GM18505 (cell line): ENCODE measurements around the gene COQ6.
"Not testable (repeated sequence)": the region's sequence is repeated elsewhere in the genome, so short reads cannot be mapped to it uniquely, and the experiment has no call there.

ENCODE experiments used
- ATAC-seq: cut with Tn5 transposase; IDR thresholded peaks from one replicate; pipeline ENCODE4 v1.9.1; 2021; ENCODE audit not compliant: unreplicated experiment
- POLR2A ChIP-seq: IDR thresholded peaks from 4 replicates; pipeline ENCODE4 v1.6.1; 2011; ENCODE audit warnings: borderline replicate concordance; ENCODE audit not compliant: insufficient read depth, insufficient read length; ENCODE audit errors: extremely low read depth

Gene COQ6

DNA sequence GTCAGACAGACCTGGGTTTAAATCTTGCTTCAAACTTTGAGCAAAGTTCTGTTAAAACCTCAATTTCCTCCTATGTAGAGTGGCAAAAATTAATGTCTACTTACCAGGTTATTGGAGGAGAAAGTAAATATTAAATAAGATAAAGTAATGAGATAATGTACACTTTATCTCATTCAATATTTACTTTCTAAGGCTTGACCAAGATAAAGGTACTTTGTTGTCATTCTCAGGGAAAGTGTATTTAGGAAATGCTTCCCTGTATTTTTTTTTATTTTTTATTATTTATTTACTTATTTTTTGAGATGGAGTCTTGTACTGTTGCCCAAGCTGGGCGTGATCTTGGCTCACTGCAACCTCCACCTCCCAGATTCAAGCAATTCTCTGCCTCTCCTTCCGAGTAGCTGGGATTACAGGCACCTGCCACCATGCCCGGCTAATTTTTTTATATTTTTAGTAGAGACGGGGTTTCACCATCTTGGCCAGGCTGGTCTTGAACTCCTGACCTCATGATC is 4.9 kb upstream of the COQ6 start:
- ATAC-seq: no peak
- no peak for TF ChIP-seq POLR2A

GRCh38 chr14:73953731-73954130 is 3.6 kb downstream of the COQ6 start:
- no peak for TF ChIP-seq POLR2A
- ATAC-seq: no peak

DNA sequence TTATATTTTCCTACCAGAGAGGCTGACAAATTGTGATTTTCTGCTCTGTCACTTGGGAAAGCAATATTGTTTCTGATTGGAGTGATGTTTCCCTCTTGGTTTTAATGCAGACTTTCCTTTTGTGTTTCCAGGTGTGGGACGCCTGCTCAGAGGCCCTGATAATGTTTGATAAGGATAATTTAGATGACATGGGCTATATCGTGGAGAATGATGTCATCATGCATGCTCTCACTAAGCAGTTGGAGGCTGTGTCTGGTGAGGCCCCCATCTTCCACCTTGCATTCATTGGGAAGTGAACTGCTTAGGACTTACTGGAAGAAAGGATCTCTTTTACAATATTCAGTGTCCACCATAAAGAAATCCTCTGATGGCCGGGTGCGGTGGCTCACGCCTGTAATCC is 5.6 kb downstream of the COQ6 start:
- no peak for ATAC-seq

DNA sequence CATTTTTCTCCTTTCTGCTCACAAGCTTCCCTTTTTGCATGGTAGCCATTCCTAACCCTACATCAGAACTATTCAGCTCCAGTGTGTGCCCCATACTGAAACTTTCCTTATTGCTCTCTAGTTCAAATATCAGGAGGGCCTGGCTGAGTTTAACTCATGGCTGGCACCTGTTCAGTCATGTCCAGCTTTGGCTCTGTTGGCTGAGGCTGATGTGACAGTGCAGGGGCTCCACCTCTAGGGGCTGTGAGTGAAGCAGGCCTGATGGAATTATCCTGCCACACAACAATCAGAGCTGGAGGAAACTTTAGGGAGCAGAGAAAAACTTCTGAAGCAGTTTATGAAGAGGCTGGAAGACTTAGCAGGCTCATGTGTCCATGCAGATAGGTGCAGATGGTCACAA is 8.5 kb downstream of the COQ6 start:
- no peak for TF ChIP-seq POLR2A
- no peak for ATAC-seq

More for the DNA sequence above, 5.6 kb downstream of the COQ6 start:
- no peak for TF ChIP-seq POLR2A

GRCh38 chr14:73961192-73961591 is 11.1 kb downstream of the COQ6 start:
- TF ChIP-seq POLR2A: no peak
- ATAC-seq: no peak

- no peak for TF ChIP-seq POLR2A
- no peak for ATAC-seq
Observed at GRCh38 chr14:73965216-73965615, 15.1 kb downstream of the COQ6 start.

GRCh38 chr14:73968885-73969284 is 18.8 kb downstream of the COQ6 start:
- TF ChIP-seq POLR2A: no peak
- ATAC-seq: no peak

- TF ChIP-seq POLR2A: no peak
- no peak for ATAC-seq
Observed at GRCh38 chr14:73973497-73973896, 23.4 kb downstream of the COQ6 start.

DNA sequence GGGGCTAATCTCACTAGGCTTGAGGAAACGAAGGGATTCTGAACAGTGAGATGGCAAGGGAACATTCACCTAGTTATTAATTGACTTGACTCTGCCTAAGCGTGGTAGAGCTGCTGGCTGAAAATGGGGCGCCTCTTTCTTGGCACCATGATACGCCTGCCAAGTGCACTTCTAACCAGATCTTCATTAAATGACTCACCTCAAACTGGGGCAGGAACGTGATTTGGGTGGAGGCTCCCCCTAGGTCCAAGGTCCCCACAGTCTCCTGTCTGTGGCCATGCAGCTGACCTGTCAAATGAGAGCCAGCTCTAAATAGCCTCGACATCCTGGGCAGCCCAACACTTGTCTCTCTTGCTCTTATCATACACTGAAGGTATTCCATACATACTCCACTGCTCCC is 26.0 kb downstream of the COQ6 start:
- TF ChIP-seq POLR2A: no peak
- ATAC-seq: no peak

GRCh38 chr14:73977896-73978295 is 27.8 kb downstream of the COQ6 start:
- ATAC-seq: no peak
- no peak for TF ChIP-seq POLR2A

- ATAC-seq: no peak
- no peak for TF ChIP-seq POLR2A
Observed at GRCh38 chr14:73988065-73988464, 38.0 kb downstream of the COQ6 start.

DNA sequence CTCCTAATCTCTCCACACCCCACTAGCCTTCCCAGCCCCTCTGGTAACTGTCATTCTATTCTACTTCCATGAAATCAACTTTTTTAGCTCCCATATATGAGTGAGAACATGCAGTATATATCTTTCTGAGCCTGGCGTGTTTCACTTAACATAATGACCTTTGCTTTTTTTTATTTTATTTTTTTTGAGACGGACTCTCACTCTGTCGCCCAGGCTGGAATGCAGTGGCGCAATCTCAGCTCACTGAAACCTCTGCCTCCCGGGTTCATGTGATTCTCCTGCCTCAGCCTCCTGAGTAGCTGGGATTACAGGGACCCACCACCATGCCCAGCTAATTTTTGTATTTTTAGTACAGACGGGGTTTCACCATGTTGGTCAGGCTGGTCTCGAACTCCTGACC is 38.6 kb downstream of the COQ6 start:
- ATAC-seq: not testable (repeated sequence)

GRCh38 chr14:73991092-73991491 is 41.0 kb downstream of the COQ6 start:
- TF ChIP-seq POLR2A: no peak
- ATAC-seq: no peak

DNA sequence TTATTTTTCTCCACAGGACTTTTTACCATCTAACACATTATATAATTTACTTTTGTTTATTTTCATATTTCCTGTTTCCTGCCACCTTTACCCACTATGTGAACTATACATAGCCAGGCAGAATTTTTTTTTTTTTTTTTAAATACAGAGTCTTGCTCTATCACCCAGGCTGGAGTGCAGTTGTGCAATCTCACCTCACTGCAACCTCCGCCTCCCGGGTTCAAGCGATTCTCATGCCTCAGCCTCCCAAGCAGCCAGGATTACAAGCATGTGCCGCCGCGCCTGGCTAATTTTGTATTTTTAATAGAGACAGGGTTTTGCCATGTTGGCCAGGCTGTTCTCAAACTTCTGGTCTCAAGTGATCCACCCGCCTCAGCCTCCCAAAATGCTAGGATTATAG is 44.8 kb downstream of the COQ6 start:
- ATAC-seq: not testable (repeated sequence)

DNA sequence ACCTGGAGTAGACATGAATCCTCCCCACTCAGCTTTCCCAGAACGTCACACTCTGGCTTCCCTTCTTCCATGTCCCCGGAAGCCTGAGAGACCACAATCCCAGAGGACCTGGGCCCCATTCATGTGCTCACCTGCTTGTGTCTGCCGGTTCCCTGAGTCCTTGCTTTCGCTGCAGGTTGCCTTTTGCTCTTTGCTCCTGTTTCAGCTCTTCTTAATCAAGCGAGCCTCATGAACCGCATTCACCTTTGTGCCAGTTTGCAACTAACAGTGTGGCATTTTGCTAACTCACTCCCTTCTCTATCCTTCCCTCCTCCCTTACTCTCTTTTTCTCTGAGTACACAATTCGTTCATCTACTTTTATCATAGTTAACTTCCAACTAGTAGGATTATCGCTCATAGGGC is 45.9 kb downstream of the COQ6 start:
- no peak for ATAC-seq
- no peak for TF ChIP-seq POLR2A
